Keratinocyte (primary cell): ENCODE results near the gene UNC13C. TPM values are rescaled to one million over a fixed set of nuclear protein-coding genes. Genes with fewer than 3 reads are reported as not detected.

Source experiments
- DNase-seq: peaks from one replicate; pipeline ENCODE4 v3.0.0-alpha.2; 2011; ENCODE audit warnings: low read depth, missing footprints, low spot score
- FAIRE-seq: peaks from 2 replicates; lab custom pipeline; 2011; peaks lifted over from hg19 to GRCh38; lab: Jason Lieb, UNC
- H2AFZ ChIP-seq: 2 replicates; pipeline ENCODE4 v1.6.0; 2012; ENCODE audit warnings: low read length, control low read depth, inconsistent platforms; ENCODE audit not compliant: control insufficient read depth
- H3K27ac ChIP-seq: 2 replicates; pipeline ENCODE4 v1.5.1; 2011; ENCODE audit warnings: low read length; ENCODE audit not compliant: control insufficient read depth, insufficient read depth
- H3K27me3 ChIP-seq: 3 replicates; pipeline ENCODE4 v1.6.0; 2011; ENCODE audit warnings: low read length; ENCODE audit not compliant: control insufficient read depth, insufficient read depth; ENCODE audit errors: extremely low read depth
- H3K36me3 ChIP-seq, 2 experiments: 2 replicates in 1 of 2; 3 replicates in 1 of 2; pipeline ENCODE4 v1.5.1; 2011; ENCODE audit warnings: low read length in 2 of 2, mild to moderate bottlenecking in 1 of 2; ENCODE audit not compliant: control insufficient read depth in 2 of 2, insufficient read depth in 2 of 2; ENCODE audit errors: extremely low read depth in 1 of 2
- H3K4me1 ChIP-seq: 3 replicates; pipeline ENCODE4 v1.5.1; 2011; ENCODE audit warnings: low read length; ENCODE audit not compliant: control insufficient read depth, insufficient read depth; ENCODE audit errors: extremely low read depth
- H3K4me2 ChIP-seq: 3 replicates; pipeline ENCODE4 v1.6.0; 2011; ENCODE audit warnings: low read depth, low read length; ENCODE audit not compliant: control insufficient read depth, insufficient read depth; ENCODE audit errors: extremely low read depth
- H3K4me3 ChIP-seq, 3 experiments: fragments of 200-600 bp in 1 of 3; sonication (generic) in 1 of 3; 2 replicates in 2 of 3; 3 replicates in 1 of 3; pipeline ENCODE4 v1.5.1; 2011 to 2016; ENCODE audit warnings: low read length in 3 of 3, mild to moderate bottlenecking in 3 of 3, control low read depth in 2 of 3, inconsistent platforms in 1 of 3, low read depth in 1 of 3, mixed read lengths in 1 of 3, mixed run types in 1 of 3, moderate library complexity in 1 of 3; ENCODE audit not compliant: control insufficient read depth in 2 of 3, insufficient read depth in 2 of 3; ENCODE audit errors: extremely low read depth in 1 of 3
- H3K79me2 ChIP-seq: 2 replicates; pipeline ENCODE4 v1.6.0; 2012; ENCODE audit warnings: low read length; ENCODE audit not compliant: control insufficient read depth, insufficient read depth
- H3K9ac ChIP-seq: 3 replicates; pipeline ENCODE4 v1.6.0; 2011; ENCODE audit warnings: low read length; ENCODE audit not compliant: control insufficient read depth, insufficient read depth; ENCODE audit errors: extremely low read depth
- H3K9me1 ChIP-seq: 3 replicates; pipeline ENCODE4 v1.6.0; 2011; ENCODE audit warnings: low read length; ENCODE audit not compliant: control insufficient read depth, insufficient read depth; ENCODE audit errors: extremely low read depth
- H3K9me3 ChIP-seq: 2 replicates; pipeline ENCODE4 v1.5.1; 2012; ENCODE audit warnings: low read depth, low read length; ENCODE audit not compliant: control insufficient read depth
- H4K20me1 ChIP-seq: 3 replicates; pipeline ENCODE4 v1.6.0; 2011; ENCODE audit warnings: low read length; ENCODE audit not compliant: control insufficient read depth, insufficient read depth; ENCODE audit errors: extremely low read depth
- CTCF ChIP-seq, 3 experiments: IDR thresholded peaks in 1 of 3; conservative IDR thresholded peaks in 1 of 3; optimal IDR thresholded peaks in 1 of 3; 2 replicates in 2 of 3; 3 replicates in 1 of 3; pipeline versions ENCODE3 to v1.5.1; 2011; ENCODE audit warnings: low read length in 3 of 3, mild to moderate bottlenecking in 3 of 3, moderate library complexity in 2 of 3, control low read depth in 1 of 3, inconsistent platforms in 1 of 3; ENCODE audit not compliant: insufficient read depth in 2 of 3; ENCODE audit errors: extremely low read depth in 1 of 3
- EZH2 ChIP-seq: IDR thresholded peaks from one replicate; pipeline ENCODE4 v1.6.1; 2012; ENCODE audit warnings: inconsistent platforms, mild to moderate bottlenecking, low read length, moderate library complexity
- dilution Hi-C: fragments of 300-500 bp; cut with MboI; formaldehyde crosslinking; loops from one replicate; pipeline ENCODE4 v1.7.0; 2020; ENCODE audit warnings: low sequenced_read_pairs; ENCODE audit not compliant: extremely low pct_ligation_motif_present
- polyA plus RNA-seq, 5 experiments: library from polyadenylated mRNA; depleted of rRNA in 3 of 5; stranded (reverse) in 3 of 5; stranded (forward) in 1 of 5; unstranded in 1 of 5; fragments of >200 nt; gene quantifications; 1 replicate in 1 of 5; 2 replicates in 3 of 5; 3 replicates in 1 of 5; pipeline versions ENCODE4 v1.2.1 to v1.2.3, GENCODE V29; 2011 to 2012; ENCODE audit warnings: missing spikeins in 2 of 5, low read depth in 1 of 5, low replicate concordance in 1 of 5

UNC13C gene
- polyA plus RNA-seq, 1 donor (not counting 4 experiments of a cell fraction or from before 2014, with no cell fraction given) = not detected

GRCh38 chr15:53985562-53985961 is 7.3 kb downstream of the UNC13C start:
- Histone ChIP-seq H4K20me1 (no peaks in the 10 kb centered on the region), H3K4me2 (no peak overlapping the region), H3K4me1 (no peaks in the 10 kb centered on the region), H3K9me3 (no peaks in the 10 kb centered on the region), H3K9ac (no peak overlapping the region), H3K36me3 (no peaks in the 10 kb centered on the region), H2AFZ (no peak overlapping the region), H3K27ac (no peak overlapping the region), H3K27me3 (peaks cover 4% of the 10 kb centered on the region), H3K79me2 (no peaks in the 10 kb centered on the region), H3K4me3 (no peak overlapping the region), H3K9me1 (no peaks in the 10 kb centered on the region)
- dilution Hi-C loops = no loop called here
- FAIRE-seq = no peak
- TF ChIP-seq CTCF (optimal IDR thresholded peaks at IDR 0.05 in 1 of 3, IDR thresholded peaks at IDR 0.05 in 1 of 3, conservative IDR thresholded peaks at IDR 0.05 in 1 of 3; ENCODE audit: extremely low read depth in 1 of 3, insufficient read depth in 2 of 3, low read length in 3 of 3) = no peak
- TF ChIP-seq EZH2 = no peak
- DNase-seq = no peak

- no peak for DNase-seq
- H3K79me2 ChIP-seq = no peaks in the 10 kb centered on the region
- no peaks in the 10 kb centered on the region for H3K27me3 ChIP-seq
- H4K20me1 ChIP-seq = no peaks in the 10 kb centered on the region
- no peak overlapping the region for H3K9ac ChIP-seq
- H3K9me3 ChIP-seq = no peaks in the 10 kb centered on the region
- no peak for TF ChIP-seq CTCF (optimal IDR thresholded peaks at IDR 0.05 in 1 of 3, IDR thresholded peaks at IDR 0.05 in 1 of 3, conservative IDR thresholded peaks at IDR 0.05 in 1 of 3; ENCODE audit: extremely low read depth in 1 of 3, insufficient read depth in 2 of 3, low read length in 3 of 3)
- TF ChIP-seq EZH2 = no peak
- no peak overlapping the region for H3K27ac ChIP-seq
- no peak overlapping the region for H2AFZ ChIP-seq
- no peak overlapping the region for H3K4me3 ChIP-seq
- H3K4me1 ChIP-seq = no peaks in the 10 kb centered on the region
- dilution Hi-C loops = no loop called here
- H3K36me3 ChIP-seq = no peaks in the 10 kb centered on the region
- FAIRE-seq = no peak
- no peak overlapping the region for H3K4me2 ChIP-seq
- no peaks in the 10 kb centered on the region for H3K9me1 ChIP-seq
Observed at GRCh38 chr15:53987480-53987879, 9.2 kb downstream of the UNC13C start.
